ENCODE results near the gene SLC9A8.

The SLC9A8 gene

DNA sequence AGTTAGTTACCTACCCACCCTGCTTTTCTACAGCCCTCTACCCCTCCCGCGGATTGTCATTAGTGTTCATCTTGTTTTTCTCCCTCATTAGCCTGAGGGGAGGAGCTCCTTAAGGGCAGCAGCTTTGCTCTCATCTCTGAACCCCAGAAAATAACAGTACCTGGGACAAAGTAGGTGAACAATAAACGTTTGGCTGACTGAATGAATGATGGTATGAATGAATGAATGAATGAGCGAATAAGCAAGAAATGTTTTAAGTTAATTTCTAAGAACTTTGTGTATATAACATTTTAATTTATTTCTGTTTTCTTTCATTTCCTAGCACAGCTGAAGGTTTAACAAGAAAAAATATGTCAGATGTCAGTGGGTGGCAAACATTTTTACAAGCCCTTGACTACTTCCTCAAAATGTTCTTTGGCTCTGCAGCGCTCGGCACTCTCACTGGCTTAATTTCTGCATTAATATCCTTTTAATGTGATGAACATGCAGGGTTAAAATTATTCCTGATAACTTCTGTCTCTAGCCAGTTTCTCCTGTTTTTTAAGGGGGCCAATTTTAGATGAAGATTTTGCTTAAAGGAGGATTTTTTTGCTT is 50.1 kb downstream of the SLC9A8 start:
- peaks cover 14% of the 10 kb centered on the region; the same call in 1 of the 2 replicates for H3K36me3 ChIP-seq (ENCODE audit: low read length)
- no peaks in the 10 kb centered on the region for H3K9me2 ChIP-seq (replicated peaks; ENCODE audit: insufficient read depth, low read length)
- H3K4me3 ChIP-seq (ENCODE audit: insufficient read depth, low read length, poor library complexity, severe bottlenecking), result no peak overlapping the region
- no peak overlapping the region for H3K4me2 ChIP-seq (ENCODE audit: low read depth, low read length, poor library complexity, severe bottlenecking)
- no peaks in the 10 kb centered on the region for H3K79me2 ChIP-seq (ENCODE audit: insufficient read depth, low read length)
- no peaks in the 10 kb centered on the region for H3F3A ChIP-seq (ENCODE audit: insufficient read depth)
- TF ChIP-seq, protein P1, sequence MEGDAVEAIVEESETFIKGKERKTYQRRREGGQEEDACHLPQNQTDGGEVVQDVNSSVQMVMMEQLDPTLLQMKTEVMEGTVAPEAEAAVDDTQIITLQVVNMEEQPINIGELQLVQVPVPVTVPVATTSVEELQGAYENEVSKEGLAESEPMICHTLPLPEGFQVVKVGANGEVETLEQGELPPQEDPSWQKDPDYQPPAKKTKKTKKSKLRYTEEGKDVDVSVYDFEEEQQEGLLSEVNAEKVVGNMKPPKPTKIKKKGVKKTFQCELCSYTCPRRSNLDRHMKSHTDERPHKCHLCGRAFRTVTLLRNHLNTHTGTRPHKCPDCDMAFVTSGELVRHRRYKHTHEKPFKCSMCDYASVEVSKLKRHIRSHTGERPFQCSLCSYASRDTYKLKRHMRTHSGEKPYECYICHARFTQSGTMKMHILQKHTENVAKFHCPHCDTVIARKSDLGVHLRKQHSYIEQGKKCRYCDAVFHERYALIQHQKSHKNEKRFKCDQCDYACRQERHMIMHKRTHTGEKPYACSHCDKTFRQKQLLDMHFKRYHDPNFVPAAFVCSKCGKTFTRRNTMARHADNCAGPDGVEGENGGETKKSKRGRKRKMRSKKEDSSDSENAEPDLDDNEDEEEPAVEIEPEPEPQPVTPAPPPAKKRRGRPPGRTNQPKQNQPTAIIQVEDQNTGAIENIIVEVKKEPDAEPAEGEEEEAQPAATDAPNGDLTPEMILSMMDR (IDR thresholded peaks at IDR 0.05; ENCODE audit: insufficient read depth, low read length, poor library complexity, severe bottlenecking), result no peak
- TF ChIP-seq EZH2phosphoT487 (conservative IDR thresholded peaks at IDR 0.05; ENCODE audit: low read length), result no peak
- no peak overlapping the region for H2AFZ ChIP-seq (ENCODE audit: low read depth, low read length, severe bottlenecking)
- no peaks in the 10 kb centered on the region for H3K27me3 ChIP-seq (ENCODE audit: low read length)
- no peak overlapping the region for H3K9ac ChIP-seq (ENCODE audit: low read length)
- no peak overlapping the region for H3K27ac ChIP-seq (ENCODE audit: low read depth, low read length)
- H4K20me1 ChIP-seq (ENCODE audit: low read depth, low read length), result no peaks in the 10 kb centered on the region
- H3K9me3 ChIP-seq (ENCODE audit: insufficient read depth, low read length), result no peaks in the 10 kb centered on the region

DNA sequence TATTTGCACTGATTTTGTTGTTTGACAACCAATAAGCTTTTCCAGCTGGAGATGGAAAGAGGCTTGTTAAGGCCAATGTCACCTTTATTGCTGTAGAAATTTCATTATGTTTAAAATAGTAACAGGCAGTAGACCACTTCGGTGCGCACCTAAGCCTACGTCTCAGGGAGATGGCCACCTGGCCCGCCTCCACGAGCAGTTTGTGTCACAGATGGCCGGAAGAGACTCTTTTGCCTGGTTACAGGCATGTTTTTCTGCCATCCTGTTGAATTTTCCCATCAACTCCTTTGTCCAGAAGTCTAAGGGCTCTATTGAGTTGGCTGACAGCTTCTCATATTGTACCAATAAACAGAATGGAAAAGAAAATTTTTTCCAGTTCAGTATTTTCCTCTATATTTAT is 51.0 kb downstream of the SLC9A8 start:
- Histone ChIP-seq H3K79me2 (ENCODE audit: insufficient read depth, low read length) (no peaks in the 10 kb centered on the region), H2AFZ (ENCODE audit: low read depth, low read length, severe bottlenecking) (no peak overlapping the region), H3K27me3 (ENCODE audit: low read length) (no peaks in the 10 kb centered on the region), H3K9me3 (ENCODE audit: insufficient read depth, low read length) (no peaks in the 10 kb centered on the region), H3K4me3 (ENCODE audit: insufficient read depth, low read length, poor library complexity, severe bottlenecking) (no peak overlapping the region), H3K9ac (ENCODE audit: low read length) (no peak overlapping the region), H3K9me2 (replicated peaks; ENCODE audit: insufficient read depth, low read length) (no peaks in the 10 kb centered on the region), H4K20me1 (ENCODE audit: low read depth, low read length) (no peaks in the 10 kb centered on the region), H3K4me2 (ENCODE audit: low read depth, low read length, poor library complexity, severe bottlenecking) (no peak overlapping the region), H3F3A (ENCODE audit: insufficient read depth) (no peaks in the 10 kb centered on the region), H3K36me3 (ENCODE audit: low read length) (peaks cover 10% of the 10 kb centered on the region; the same call in 1 of the 2 replicates), H3K27ac (ENCODE audit: low read depth, low read length) (no peak overlapping the region)
- TF ChIP-seq, protein P1 (IDR thresholded peaks at IDR 0.05; ENCODE audit: insufficient read depth, low read length, poor library complexity, severe bottlenecking), result no peak
- TF ChIP-seq EZH2phosphoT487 (conservative IDR thresholded peaks at IDR 0.05; ENCODE audit: low read length), result no peak

DNA sequence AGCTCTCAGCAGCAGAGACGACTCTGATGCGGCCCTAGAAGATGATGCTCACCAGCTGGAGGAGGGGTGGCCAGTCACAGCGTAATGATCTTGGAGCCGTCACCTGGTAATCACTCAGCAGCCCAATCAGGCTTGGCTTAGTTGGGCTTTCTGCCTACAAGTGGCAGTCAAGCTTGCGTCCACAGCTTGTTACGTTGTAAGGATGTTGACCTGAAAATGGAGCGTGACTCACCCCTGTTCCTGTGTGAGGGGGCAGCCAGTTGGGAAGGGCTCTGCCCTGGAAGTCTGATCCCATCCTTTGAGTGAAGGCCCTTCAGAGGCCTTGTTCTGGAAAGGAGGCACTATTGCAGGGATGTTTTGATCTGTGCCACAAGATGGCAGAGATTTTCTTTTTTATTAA is 52.9 kb downstream of the SLC9A8 start:
- Histone ChIP-seq H2AFZ (ENCODE audit: low read depth, low read length, severe bottlenecking) (no peak overlapping the region), H3K27ac (ENCODE audit: low read depth, low read length) (no peak overlapping the region), H3K4me2 (ENCODE audit: low read depth, low read length, poor library complexity, severe bottlenecking) (no peak overlapping the region), H3K36me3 (ENCODE audit: low read length) (peaks cover 10% of the 10 kb centered on the region; the same call in 1 of the 2 replicates), H3F3A (ENCODE audit: insufficient read depth) (no peaks in the 10 kb centered on the region), H3K9me2 (replicated peaks; ENCODE audit: insufficient read depth, low read length) (no peaks in the 10 kb centered on the region), H3K79me2 (ENCODE audit: insufficient read depth, low read length) (no peaks in the 10 kb centered on the region), H3K9me3 (ENCODE audit: insufficient read depth, low read length) (no peaks in the 10 kb centered on the region), H3K27me3 (ENCODE audit: low read length) (no peaks in the 10 kb centered on the region), H3K4me3 (ENCODE audit: insufficient read depth, low read length, poor library complexity, severe bottlenecking) (no peak overlapping the region), H4K20me1 (ENCODE audit: low read depth, low read length) (no peaks in the 10 kb centered on the region), H3K9ac (ENCODE audit: low read length) (no peak overlapping the region)
- TF ChIP-seq, protein P1 (IDR thresholded peaks at IDR 0.05; ENCODE audit: insufficient read depth, low read length, poor library complexity, severe bottlenecking), result no peak
- TF ChIP-seq EZH2phosphoT487 (conservative IDR thresholded peaks at IDR 0.05; ENCODE audit: low read length), result no peak
